ENCODE data around the gene ABTB1.
A peak's percentile ranks its signal among the peaks of the same experiment; 100 is the strongest.
"Not testable (repeated sequence)": the region's sequence is repeated elsewhere in the genome, so short reads cannot be mapped to it uniquely, and the experiment has no call there.

Gene ABTB1

DNA sequence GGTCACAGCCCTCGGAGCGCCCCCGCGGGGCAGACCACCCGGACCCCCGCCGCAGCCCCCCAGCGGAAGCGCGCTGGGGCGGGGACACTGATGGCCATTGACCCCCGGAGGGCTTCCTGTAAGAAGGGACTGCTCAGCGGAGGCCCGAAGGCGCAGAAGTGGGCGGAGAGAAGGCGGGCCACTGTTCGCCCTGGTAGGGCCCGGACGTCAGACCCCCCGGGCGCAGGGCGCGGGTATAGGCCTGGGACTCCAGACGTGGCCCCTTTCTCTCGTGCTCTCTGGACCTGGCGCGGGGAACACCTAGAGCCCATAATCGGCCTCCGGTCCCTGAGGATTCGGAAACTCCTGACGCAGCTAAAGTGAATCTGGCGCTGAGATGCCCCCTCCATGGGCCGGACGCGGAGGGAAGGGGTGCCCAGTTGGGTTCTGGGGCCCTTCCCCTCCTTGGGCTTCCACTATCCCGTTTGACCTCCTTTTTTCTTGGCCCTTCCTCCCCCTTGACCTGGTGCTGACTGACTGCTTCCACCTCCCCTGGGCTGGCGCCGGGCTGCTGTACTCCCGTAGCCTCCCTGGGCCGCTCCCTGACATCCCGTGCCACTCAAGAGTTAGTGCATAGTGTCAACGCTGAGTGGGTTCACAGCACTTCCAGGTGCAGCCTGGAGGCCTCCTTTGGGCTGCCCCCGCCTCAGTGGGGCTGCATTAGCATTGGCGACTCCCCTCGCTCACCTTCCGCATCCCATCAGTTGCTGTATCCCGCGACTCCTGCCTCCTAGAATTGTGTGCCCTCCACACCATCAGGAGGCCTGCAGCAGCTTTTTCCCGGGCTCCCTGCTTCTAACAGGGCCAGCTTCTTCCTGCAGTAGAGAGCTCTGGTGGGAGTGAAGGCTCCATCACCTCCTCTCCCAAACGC is 694 bp downstream of the ABTB1 start:
- DNase-seq = peak; percentile 63

- no peak for DNase-seq
Observed at GRCh38 chr3:127674101-127674721, 1.5 kb downstream of the ABTB1 start.

DNA sequence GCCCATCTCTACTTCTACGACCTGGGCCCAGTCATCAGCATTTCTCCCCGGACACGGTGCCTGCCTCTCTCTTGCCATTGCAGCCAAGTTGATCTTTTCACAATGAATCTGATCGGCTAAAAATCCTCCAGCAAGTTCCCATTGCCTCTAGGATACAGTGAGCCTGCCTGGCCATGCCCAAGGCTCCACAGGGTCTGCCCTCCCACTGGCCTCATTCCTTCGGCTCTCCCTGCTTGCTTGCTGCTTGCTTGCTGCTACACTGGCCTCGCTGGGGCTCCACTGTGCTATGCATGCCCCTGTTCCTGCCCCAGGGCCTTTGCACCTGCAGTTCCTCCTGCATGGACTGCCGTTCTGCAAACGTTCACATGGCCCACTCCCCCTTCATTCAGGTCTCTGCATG is 2.0 kb downstream of the ABTB1 start:
- DNase-seq = no peak

DNA sequence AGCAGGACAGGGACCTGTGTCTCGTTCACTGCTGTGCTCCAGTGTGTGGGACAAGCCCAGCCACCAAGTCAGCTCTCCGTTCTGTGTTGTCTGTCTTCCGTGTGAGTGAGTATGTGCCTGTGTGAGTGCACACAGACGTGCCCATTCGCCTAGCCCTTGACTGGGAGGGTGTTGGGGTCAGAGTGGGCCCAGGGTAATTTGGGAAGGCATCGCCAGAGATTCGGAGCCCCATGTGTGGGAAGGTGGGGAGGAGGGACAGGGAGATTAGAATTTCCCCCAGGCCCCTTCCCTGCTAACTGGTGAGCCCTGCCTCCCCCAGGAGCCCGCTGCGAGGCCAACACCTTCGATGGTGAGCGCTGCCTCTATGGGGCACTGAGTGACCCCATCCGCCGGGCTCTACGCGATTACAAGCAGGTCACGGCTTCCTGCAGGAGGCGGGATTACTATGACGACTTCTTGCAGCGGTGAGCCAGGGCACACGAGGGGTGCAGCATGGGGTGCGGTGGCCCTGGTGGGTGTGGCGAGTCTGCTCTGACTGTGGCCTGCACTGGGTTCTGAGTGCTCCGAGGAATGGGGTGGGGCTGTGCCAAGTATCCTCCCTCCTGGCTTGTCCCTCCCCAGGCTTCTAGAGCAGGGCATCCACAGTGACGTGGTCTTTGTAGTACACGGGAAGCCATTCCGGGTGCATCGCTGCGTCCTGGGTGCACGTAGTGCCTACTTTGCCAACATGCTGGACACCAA is 3.1 kb downstream of the ABTB1 start:
- no peak for DNase-seq

GRCh38 chr3:127676456-127676855 is 3.7 kb downstream of the ABTB1 start:
- DNase-seq = no peak

DNA sequence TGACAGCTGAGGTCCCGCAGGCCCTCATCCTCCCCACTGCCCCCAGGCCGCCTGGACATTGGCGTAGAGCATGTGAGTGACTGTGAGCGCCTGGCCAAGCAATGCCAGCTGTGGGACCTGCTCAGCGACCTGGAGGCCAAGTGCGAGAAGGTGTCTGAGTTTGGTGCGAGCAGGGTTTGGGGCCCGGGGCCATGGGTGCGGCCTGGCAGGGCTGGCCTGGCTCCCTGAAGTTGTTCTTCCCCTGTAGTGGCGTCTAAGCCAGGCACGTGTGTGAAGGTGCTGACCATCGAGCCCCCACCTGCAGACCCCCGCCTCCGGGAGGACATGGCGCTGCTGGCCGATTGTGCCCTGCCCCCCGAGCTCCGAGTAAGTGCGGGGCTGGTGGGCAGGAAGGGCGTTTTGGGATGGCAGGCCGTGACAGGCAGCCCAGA is 4.2 kb downstream of the ABTB1 start:
- DNase-seq = no peak

DNA sequence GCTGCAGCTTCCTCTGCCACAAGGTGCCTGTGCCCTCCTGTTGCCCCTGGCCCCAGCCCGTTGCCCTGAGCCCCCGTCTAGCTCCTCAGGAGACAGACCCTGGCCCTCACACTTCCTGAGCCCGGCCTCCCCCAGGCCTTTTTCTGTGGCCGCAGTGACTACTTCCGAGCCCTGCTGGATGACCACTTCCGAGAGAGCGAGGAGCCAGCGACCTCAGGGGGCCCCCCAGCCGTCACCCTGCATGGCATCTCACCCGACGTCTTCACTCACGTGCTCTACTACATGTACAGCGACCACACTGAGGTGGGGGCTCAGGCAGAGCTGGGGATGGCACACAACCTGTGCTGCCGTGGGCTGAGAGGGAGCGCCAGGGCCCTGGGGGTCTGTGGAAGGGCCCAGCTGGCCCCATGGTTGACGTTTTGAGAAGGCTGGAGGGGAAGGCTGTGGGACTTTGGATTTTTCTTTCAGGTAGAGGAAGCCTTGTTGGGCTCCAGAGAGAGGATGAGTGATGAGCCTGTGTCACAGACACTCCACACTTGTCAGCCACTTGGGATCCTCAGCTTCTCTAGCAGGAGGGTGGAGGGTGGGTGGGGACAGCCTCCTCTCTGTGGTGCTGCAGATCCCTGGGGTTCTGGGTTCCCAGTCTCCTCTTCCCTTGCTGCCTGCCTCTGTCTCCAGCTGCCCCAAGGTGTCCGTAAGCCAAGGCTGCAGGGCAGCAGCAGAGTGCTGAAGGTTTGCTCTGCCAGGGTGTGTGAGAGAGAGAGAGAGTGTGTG is 5.0 kb downstream of the ABTB1 start:
- no peak for DNase-seq

- DNase-seq = no peak
Observed at GRCh38 chr3:127678315-127678599, 5.5 kb downstream of the ABTB1 start.

GRCh38 chr3:127678611-127679533 is 6.1 kb downstream of the ABTB1 start:
- no peak for DNase-seq

- DNase-seq = no peak
Observed at GRCh38 chr3:127679534-127680145, 6.9 kb downstream of the ABTB1 start.

DNA sequence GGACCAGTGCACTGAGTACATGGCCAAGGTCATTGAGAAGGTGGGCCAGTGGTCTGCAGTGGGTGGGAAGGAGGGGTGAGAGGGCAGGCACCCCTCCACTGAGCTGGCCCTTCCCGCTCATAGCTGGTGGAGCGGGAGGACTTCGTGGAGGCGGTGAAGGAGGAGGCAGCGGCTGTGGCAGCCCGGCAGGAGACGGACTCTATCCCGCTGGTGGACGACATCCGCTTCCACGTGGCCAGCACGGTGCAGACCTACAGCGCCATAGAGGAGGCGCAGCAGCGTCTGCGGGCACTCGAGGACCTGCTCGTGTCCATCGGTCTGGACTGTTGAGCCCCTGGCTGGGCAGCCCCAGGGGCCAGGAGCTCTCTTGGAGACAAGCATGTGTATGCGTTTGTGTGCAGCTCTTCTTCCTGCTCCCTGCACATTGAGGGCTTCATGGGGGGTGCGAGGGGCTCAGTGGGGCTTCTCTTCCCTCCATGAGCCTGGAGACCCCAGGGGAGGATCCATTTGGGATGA is 7.5 kb downstream of the ABTB1 start:
- DNase-seq = no peak

- no peak for DNase-seq
Observed at GRCh38 chr3:127680798-127681221, 8.1 kb downstream of the ABTB1 start.

DNA sequence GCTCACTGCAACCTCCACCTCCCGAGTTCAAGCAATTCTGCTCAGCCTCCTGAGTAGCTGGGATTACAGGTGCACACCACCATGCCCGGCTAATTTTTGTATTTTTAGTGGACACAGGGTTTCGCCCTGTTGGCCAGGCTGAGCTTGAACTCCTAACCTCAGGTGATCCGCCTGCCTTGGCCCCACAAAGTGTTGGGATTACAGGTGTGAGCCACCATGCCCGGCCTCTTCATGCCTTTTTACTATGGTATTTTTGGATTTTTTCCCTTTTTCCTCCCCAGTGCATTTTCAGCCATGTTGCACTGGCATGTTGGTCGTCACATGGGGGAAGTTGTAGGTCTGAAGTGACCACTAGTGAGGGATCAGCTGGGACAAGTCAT is 9.4 kb downstream of the ABTB1 start:
- not testable (repeated sequence) for DNase-seq

GRCh38 chr3:127682561-127682960 is 9.8 kb downstream of the ABTB1 start:
- DNase-seq = no peak

DNA sequence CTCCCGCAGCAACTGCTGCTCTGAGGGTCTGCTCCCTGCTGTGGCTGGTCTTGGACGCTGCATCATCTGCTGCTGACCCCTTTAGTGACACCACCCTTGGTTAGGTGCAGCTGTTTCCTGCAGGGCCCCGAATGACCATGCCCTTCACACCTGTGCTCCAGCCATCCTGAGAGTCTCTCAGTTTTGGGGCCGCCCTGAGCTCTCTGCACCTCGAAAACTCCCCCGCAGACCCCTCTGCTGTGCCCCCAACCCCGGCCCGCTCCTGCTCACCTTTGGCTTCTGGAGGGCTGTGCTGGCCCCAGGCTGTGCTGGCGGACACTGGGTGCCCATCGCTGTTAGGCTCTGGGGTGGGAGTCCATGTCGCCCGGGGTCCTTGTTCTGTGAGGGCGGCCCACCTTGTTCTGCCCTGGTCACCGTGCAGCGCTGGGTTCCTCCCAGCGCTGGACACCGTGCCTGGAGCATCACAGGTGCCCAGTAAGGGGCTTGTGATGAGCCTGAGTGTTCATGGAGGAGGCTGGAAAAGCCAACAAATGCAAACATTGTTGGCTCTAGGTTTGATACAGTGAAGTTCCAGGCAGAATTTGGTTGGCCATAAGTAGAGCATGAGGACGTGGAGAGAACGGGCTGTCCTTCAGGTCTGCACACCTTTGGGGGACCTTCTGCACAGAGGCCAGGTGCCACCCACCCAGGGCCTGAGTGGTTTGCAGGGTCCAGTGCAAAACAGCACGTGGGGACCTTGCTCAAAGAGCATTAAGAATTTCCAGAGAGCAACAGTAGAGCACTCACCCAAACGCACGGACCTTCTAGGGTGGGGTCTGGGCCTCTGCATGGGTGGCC is 12.3 kb downstream of the ABTB1 start:
- no peak for DNase-seq

GRCh38 chr3:127685708-127686511 is 13.2 kb downstream of the ABTB1 start:
- no peak for DNase-seq

- DNase-seq = no peak
Observed at GRCh38 chr3:127686512-127686894, 13.8 kb downstream of the ABTB1 start.

- no peak for DNase-seq
Observed at GRCh38 chr3:127687228-127687737, 14.5 kb downstream of the ABTB1 start.

GRCh38 chr3:127688022-127688415 is 15.3 kb downstream of the ABTB1 start:
- DNase-seq = no peak

Data from fibroblast of skin of right biceps (primary cell).